Measurements from ENCODE around the gene CFHR5. TPM values are rescaled to one million over a fixed set of nuclear protein-coding genes. Genes with fewer than 3 reads are reported as not detected.
"Not testable (repeated sequence)": the region's sequence is repeated elsewhere in the genome, so short reads cannot be mapped to it uniquely, and the experiment has no call there.

Gene CFHR5
- total RNA-seq (not detected), total RNA-seq (0 to 0.09 (median 0) reads per million in 29 experiments)
- total RNA-seq (2013), result not detected

DNA sequence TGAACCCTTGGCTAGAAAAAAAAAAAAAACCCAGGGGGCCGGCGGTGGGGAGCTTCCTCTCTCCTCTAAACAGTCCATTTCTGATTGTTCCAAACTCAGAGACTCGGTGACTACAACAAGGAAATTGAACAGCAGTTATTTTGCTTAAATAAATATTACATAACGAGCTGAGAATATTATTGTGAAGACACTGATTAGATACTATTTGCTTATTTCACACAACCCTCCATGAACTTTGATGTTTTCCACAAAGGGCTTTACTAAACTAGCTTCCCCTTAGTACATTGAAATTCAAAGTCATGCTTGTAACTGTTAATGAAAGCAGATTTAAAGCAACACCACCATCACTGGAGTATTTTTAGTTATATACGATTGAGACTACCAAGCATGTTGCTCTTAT is at the start of gene CFHR5:
CFHR5 (plus strand) TSS at position 279 of the 400 bp plus-strand sequence; CDS start at position 388, 109 bp downstream.
- no peaks in the 10 kb centered on the region for H3K36me3 Mint-ChIP-seq
- H3K27ac Mint-ChIP-seq, result no peak within 1 kb of the TSS
- Histone ChIP-seq H3K4me3 (ENCODE audit: control insufficient read depth in 1 of 2, extremely low read depth in 1 of 2, low read length in 1 of 2) (no peak within 1 kb of the TSS), H3K4me1 (ENCODE audit: control insufficient read depth in 1 of 2, extremely low read depth in 1 of 2, insufficient read depth in 2 of 2, low read length in 2 of 2) (no peaks in the 10 kb centered on the region), H3K9me3 (no peaks in the 10 kb centered on the region), H3K36me3 (ENCODE audit: control insufficient read depth in 2 of 2, extremely low read depth in 1 of 2, insufficient read depth in 1 of 2, low read length in 1 of 2) (no peaks in the 10 kb centered on the region), H3K27ac (ENCODE audit: low read length) (no peak within 1 kb of the TSS), H3K27me3 (replicated peaks in 1 of 2; ENCODE audit: control insufficient read depth in 2 of 2, extremely low read depth in 1 of 2, insufficient read depth in 2 of 2, low read length in 1 of 2) (no peaks in the 10 kb centered on the region)
- DNase-seq (no peak), ATAC-seq (replicated peaks in 1 of 4) (no peak)
- no peak within 1 kb of the TSS for H3K4me3 Mint-ChIP-seq
- ChIA-PET CTCF (no interaction called here), POLR2A (no interaction called here)
- WGBS (ENCODE audit: insufficient coverage), result no CpG with 5 or more reads among the region's 5 CpGs
- H3K4me1 Mint-ChIP-seq, result no peaks in the 10 kb centered on the region
- no peaks in the 10 kb centered on the region for H3K27me3 Mint-ChIP-seq
- no peaks in the 10 kb centered on the region for H3K9me3 Mint-ChIP-seq

DNA sequence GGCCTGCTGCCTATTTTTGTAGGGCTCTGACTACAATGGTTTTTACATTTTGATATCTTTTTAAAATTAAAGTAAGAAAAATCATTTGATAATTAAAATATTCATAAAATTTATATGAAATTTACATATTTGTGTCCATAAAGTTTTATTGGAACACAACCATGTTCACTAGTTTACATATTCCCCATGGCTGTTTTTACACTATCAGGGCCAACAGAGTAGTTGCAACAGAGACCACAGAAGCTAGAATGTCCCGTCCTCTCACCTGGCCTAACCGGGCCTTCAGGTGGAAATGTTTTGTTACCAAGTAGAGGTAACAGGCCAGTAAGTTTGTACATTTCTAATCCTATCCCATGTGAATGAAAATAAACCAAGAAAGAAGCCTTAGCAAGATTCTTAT is 44.5 kb upstream of the CFHR5 start:
- H3K4me3 ChIP-seq (ENCODE audit: control insufficient read depth in 1 of 2, extremely low read depth in 1 of 2, low read length in 1 of 2); H3K36me3 Mint-ChIP-seq; POLR2A ChIA-PET; H3K4me1 ChIP-seq (ENCODE audit: control insufficient read depth in 1 of 2, extremely low read depth in 1 of 2, insufficient read depth in 2 of 2, low read length in 2 of 2); H3K27me3 Mint-ChIP-seq; H3K27me3 ChIP-seq (replicated peaks in 1 of 2; ENCODE audit: control insufficient read depth in 2 of 2, extremely low read depth in 1 of 2, insufficient read depth in 2 of 2, low read length in 1 of 2); H3K4me3 Mint-ChIP-seq; ATAC-seq (replicated peaks in 1 of 4); H3K36me3 ChIP-seq (ENCODE audit: control insufficient read depth in 2 of 2, extremely low read depth in 1 of 2, insufficient read depth in 1 of 2, low read length in 1 of 2); H3K27ac Mint-ChIP-seq; H3K4me1 Mint-ChIP-seq; DNase-seq; H3K9me3 Mint-ChIP-seq; H3K9me3 ChIP-seq; CTCF ChIA-PET; H3K27ac ChIP-seq (ENCODE audit: low read length): not testable (repeated sequence)
- no CpG with 5 or more reads among the region's 2 CpGs for WGBS (ENCODE audit: insufficient coverage)

DNA sequence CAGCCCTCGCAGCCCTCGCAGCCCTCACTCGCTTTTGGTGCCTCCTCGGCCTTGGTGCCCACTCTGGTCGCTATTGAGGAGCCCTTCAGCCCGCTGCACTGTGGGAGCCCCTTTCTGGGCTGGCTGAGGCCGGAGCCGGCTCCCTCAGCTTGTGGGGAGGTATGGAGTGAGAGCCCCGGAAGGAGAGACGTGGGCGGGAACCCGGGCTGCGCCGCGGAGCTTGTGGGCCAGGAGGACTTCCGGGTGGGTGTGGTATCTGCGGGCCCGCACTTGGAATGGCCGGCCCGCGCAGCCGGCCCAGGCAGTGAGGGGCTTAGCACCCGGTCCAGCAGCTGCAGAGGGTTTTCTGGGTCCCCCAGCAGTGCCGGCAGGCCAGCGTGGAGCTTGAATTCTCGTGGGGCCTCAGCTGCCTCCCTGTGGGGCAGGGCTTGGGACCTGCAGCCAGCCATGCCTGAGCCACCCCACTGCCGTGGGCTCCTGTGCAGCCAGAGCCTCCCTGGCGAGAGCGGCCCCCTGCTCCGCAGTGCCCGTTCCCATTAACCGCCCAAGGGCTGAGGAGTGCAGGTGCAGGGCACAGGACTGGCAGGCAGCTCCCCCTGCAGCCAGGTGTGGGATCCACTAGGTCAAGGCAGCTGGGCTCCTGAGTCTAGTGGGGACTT is 43.7 kb upstream of the CFHR5 start:
- no peak overlapping the region for H3K4me3 ChIP-seq (ENCODE audit: control insufficient read depth in 1 of 2, extremely low read depth in 1 of 2, low read length in 1 of 2)
- H3K9me3 ChIP-seq, result no peaks in the 10 kb centered on the region
- ChIA-PET POLR2A (no interaction called here), CTCF (no interaction called here)
- Mint-ChIP-seq H3K27ac (no peak overlapping the region), H3K27me3 (no peaks in the 10 kb centered on the region), H3K9me3 (peaks cover 0 to 6% (median 5%) of the 10 kb centered on the region in 3 donors), H3K36me3 (no peaks in the 10 kb centered on the region), H3K4me1 (no peaks in the 10 kb centered on the region), H3K4me3 (no peak overlapping the region)
- 91% methylated on average over 32 of the region's 32 CpGs for WGBS (ENCODE audit: insufficient coverage)
- ATAC-seq (replicated peaks in 1 of 4), result no peak
- DNase-seq, result no peak
- no peaks in the 10 kb centered on the region for H3K27me3 ChIP-seq (replicated peaks in 1 of 2; ENCODE audit: control insufficient read depth in 2 of 2, extremely low read depth in 1 of 2, insufficient read depth in 2 of 2, low read length in 1 of 2)
- no peak overlapping the region for H3K27ac ChIP-seq (ENCODE audit: low read length)
- H3K36me3 ChIP-seq (ENCODE audit: control insufficient read depth in 2 of 2, extremely low read depth in 1 of 2, insufficient read depth in 1 of 2, low read length in 1 of 2), result no peaks in the 10 kb centered on the region
- H3K4me1 ChIP-seq (ENCODE audit: control insufficient read depth in 1 of 2, extremely low read depth in 1 of 2, insufficient read depth in 2 of 2, low read length in 2 of 2), result no peaks in the 10 kb centered on the region

DNA sequence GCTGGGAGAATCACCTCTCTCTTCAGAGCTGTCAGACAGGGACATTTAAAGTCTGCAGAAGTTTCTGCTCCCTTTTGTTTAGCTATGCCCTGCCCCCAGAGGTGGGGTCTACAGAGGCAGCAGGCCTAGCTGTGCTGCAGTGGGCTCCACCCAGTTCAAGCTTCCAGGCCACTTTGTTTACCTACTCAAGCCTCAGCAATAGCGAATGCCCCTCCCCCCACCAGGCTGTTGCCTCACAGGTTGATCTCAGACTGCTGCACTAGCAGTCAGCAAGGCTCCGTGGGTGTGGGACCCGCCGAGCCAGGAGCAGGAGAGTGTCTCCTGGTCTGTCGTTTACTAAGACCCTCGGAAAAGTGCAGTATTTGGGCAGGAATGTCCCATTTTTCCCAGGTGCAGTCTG is 35.9 kb upstream of the CFHR5 start:
- CTCF ChIA-PET; ATAC-seq (replicated peaks in 1 of 4); H3K36me3 ChIP-seq (ENCODE audit: control insufficient read depth in 2 of 2, extremely low read depth in 1 of 2, insufficient read depth in 1 of 2, low read length in 1 of 2); H3K27me3 ChIP-seq (replicated peaks in 1 of 2; ENCODE audit: control insufficient read depth in 2 of 2, extremely low read depth in 1 of 2, insufficient read depth in 2 of 2, low read length in 1 of 2); H3K36me3 Mint-ChIP-seq; H3K27ac Mint-ChIP-seq; H3K4me1 ChIP-seq (ENCODE audit: control insufficient read depth in 1 of 2, extremely low read depth in 1 of 2, insufficient read depth in 2 of 2, low read length in 2 of 2); H3K4me1 Mint-ChIP-seq; H3K9me3 ChIP-seq; DNase-seq; POLR2A ChIA-PET; H3K4me3 Mint-ChIP-seq; H3K27me3 Mint-ChIP-seq; H3K4me3 ChIP-seq (ENCODE audit: control insufficient read depth in 1 of 2, extremely low read depth in 1 of 2, low read length in 1 of 2); H3K27ac ChIP-seq (ENCODE audit: low read length); H3K9me3 Mint-ChIP-seq: not testable (repeated sequence)
- WGBS (ENCODE audit: insufficient coverage), result no CpG with 5 or more reads among the region's 6 CpGs

- DNase-seq; H3K9me3 ChIP-seq; H3K36me3 ChIP-seq (ENCODE audit: control insufficient read depth in 2 of 2, extremely low read depth in 1 of 2, insufficient read depth in 1 of 2, low read length in 1 of 2); H3K27ac ChIP-seq (ENCODE audit: low read length); H3K36me3 Mint-ChIP-seq; H3K27me3 ChIP-seq (replicated peaks in 1 of 2; ENCODE audit: control insufficient read depth in 2 of 2, extremely low read depth in 1 of 2, insufficient read depth in 2 of 2, low read length in 1 of 2); H3K4me1 Mint-ChIP-seq; H3K27me3 Mint-ChIP-seq; H3K27ac Mint-ChIP-seq; ATAC-seq (replicated peaks in 1 of 4); H3K4me1 ChIP-seq (ENCODE audit: control insufficient read depth in 1 of 2, extremely low read depth in 1 of 2, insufficient read depth in 2 of 2, low read length in 2 of 2); H3K4me3 ChIP-seq (ENCODE audit: control insufficient read depth in 1 of 2, extremely low read depth in 1 of 2, low read length in 1 of 2); CTCF ChIA-PET; H3K4me3 Mint-ChIP-seq; POLR2A ChIA-PET; H3K9me3 Mint-ChIP-seq: not testable (repeated sequence)
- no CpG with 5 or more reads among the region's 1 CpG for WGBS (ENCODE audit: insufficient coverage)
These were observed 33.8 kb upstream of the CFHR5 start, which contains the start of gene CFHR2 for GRCh38 chr1:196943568-196943967. Gene CFHR2 (plus strand): TSS chr1:196943738. CDS start chr1:196943881, 143 bp downstream.

DNA sequence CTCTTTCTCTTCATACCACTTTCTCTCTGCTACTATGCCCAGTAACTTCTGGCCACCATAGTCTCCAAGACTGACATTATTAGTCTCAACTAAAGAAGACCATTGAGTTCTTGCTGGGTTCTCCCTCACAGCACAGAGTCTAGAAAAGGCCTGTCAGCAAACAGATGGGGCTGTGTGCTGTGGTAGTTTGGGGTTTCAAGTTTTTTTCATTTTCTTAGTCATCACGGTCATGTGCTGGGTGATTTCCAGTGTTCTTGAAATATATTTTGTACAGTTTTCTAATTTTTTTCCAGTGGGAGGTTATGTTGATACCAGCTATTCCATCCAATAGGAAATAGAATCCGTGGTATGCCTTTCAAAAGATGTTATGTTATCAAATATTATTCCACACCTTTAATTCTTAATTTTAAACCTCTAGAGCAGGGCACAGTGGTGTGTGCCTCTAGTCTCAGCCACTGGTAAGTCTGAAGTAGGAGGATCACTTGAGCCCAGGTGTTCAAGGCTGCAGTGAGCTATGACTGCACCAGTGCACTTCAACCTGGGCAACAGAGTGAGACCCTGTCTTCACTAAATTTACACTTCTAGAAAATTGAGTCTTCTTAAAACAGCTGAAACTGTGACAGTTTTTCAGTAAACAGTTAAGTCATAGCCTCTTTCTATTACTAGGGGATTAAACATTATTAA is 25.5 kb upstream of the CFHR5 start:
- Mint-ChIP-seq H3K4me1 (no peaks in the 10 kb centered on the region), H3K36me3 (no peaks in the 10 kb centered on the region), H3K4me3 (no peak overlapping the region), H3K27me3 (no peaks in the 10 kb centered on the region), H3K27ac (no peak overlapping the region), H3K9me3 (peaks cover 0 to 6% (median 0%) of the 10 kb centered on the region in 3 donors)
- Histone ChIP-seq H3K4me3 (ENCODE audit: control insufficient read depth in 1 of 2, extremely low read depth in 1 of 2, low read length in 1 of 2) (no peak overlapping the region), H3K27ac (ENCODE audit: low read length) (no peak overlapping the region), H3K27me3 (replicated peaks in 1 of 2; ENCODE audit: control insufficient read depth in 2 of 2, extremely low read depth in 1 of 2, insufficient read depth in 2 of 2, low read length in 1 of 2) (no peaks in the 10 kb centered on the region), H3K9me3 (no peaks in the 10 kb centered on the region), H3K4me1 (ENCODE audit: control insufficient read depth in 1 of 2, extremely low read depth in 1 of 2, insufficient read depth in 2 of 2, low read length in 2 of 2) (no peaks in the 10 kb centered on the region), H3K36me3 (ENCODE audit: control insufficient read depth in 2 of 2, extremely low read depth in 1 of 2, insufficient read depth in 1 of 2, low read length in 1 of 2) (no peaks in the 10 kb centered on the region)
- POLR2A ChIA-PET, result interaction anchor here in 1 of 2 donors (0.7 kb wide), 1 partner anchor 356 kb away, joined by 3 read pairs; no protein-coding TSS in a partner anchor
- 33% methylated on average over 1 of the region's 2 CpGs for whole genome bisulfite sequencing (ENCODE audit: insufficient coverage)
- DNase-seq (no peak), ATAC-seq (replicated peaks in 1 of 4) (no peak)
- CTCF ChIA-PET, result no interaction called here

All from T-cell (primary cell).